ENCODE data around the gene PLCB4.

The PLCB4 gene

GRCh38 chr20:9126527-9126926 lies 57.6 kb downstream of the PLCB4 start:
- Histone ChIP-seq H4K20me1 (ENCODE audit: low read depth, low read length) (no peaks in the 10 kb centered on the region), H3K4me2 (ENCODE audit: low read depth, low read length, poor library complexity, severe bottlenecking) (no peak overlapping the region), H3K9ac (ENCODE audit: low read length) (no peak overlapping the region), H3K9me2 (replicated peaks; ENCODE audit: insufficient read depth, low read length) (no peaks in the 10 kb centered on the region), H3F3A (ENCODE audit: insufficient read depth) (no peaks in the 10 kb centered on the region), H3K79me2 (ENCODE audit: insufficient read depth, low read length) (no peaks in the 10 kb centered on the region), H3K27me3 (ENCODE audit: low read length) (no peaks in the 10 kb centered on the region), H3K36me3 (ENCODE audit: low read length) (no peaks in the 10 kb centered on the region), H2AFZ (ENCODE audit: low read depth, low read length, severe bottlenecking) (no peak overlapping the region), H3K4me3 (ENCODE audit: insufficient read depth, low read length, poor library complexity, severe bottlenecking) (no peak overlapping the region), H3K9me3 (ENCODE audit: insufficient read depth, low read length) (no peaks in the 10 kb centered on the region), H3K27ac (ENCODE audit: low read depth, low read length) (no peak overlapping the region)
- TF ChIP-seq CTCF (IDR thresholded peaks at IDR 0.05; ENCODE audit: insufficient read depth, low read length, poor library complexity, severe bottlenecking) (no peak), EZH2phosphoT487 (conservative IDR thresholded peaks at IDR 0.05; ENCODE audit: low read length) (no peak)

DNA sequence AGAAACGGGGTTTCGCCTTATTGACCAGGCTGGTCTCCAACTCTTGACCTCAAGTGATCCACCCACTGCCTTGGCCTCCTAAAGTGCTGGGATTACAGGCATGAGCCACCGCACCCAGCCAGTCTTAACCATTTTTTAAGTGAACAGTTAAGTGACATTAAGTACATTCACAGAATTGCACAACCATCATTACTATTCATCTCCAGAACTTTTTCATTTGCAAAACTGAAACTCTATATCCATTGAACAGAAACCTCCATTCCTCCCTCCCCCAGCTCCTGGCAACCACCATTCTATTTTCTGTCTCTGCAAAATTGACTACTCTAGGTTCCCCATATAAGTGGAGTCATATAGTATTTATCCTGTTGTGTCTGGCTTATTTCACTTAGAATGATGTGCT lies 59.7 kb downstream of the PLCB4 start:
- TF ChIP-seq CTCF (IDR thresholded peaks at IDR 0.05; ENCODE audit: insufficient read depth, low read length, poor library complexity, severe bottlenecking) (no peak), EZH2phosphoT487 (conservative IDR thresholded peaks at IDR 0.05; ENCODE audit: low read length) (no peak)
- no peaks in the 10 kb centered on the region for H3K9me2 ChIP-seq (replicated peaks; ENCODE audit: insufficient read depth, low read length)
- no peaks in the 10 kb centered on the region for H3K79me2 ChIP-seq (ENCODE audit: insufficient read depth, low read length)
- H3K27ac ChIP-seq (ENCODE audit: low read depth, low read length) = no peak overlapping the region
- no peaks in the 10 kb centered on the region for H3K9me3 ChIP-seq (ENCODE audit: insufficient read depth, low read length)
- H3K27me3 ChIP-seq (ENCODE audit: low read length) = no peaks in the 10 kb centered on the region
- no peak overlapping the region for H3K4me2 ChIP-seq (ENCODE audit: low read depth, low read length, poor library complexity, severe bottlenecking)
- H3F3A ChIP-seq (ENCODE audit: insufficient read depth) = no peaks in the 10 kb centered on the region
- H3K9ac ChIP-seq (ENCODE audit: low read length) = no peak overlapping the region
- H3K36me3 ChIP-seq (ENCODE audit: low read length) = no peaks in the 10 kb centered on the region
- no peak overlapping the region for H2AFZ ChIP-seq (ENCODE audit: low read depth, low read length, severe bottlenecking)
- H3K4me3 ChIP-seq (ENCODE audit: insufficient read depth, low read length, poor library complexity, severe bottlenecking) = no peak overlapping the region
- no peaks in the 10 kb centered on the region for H4K20me1 ChIP-seq (ENCODE audit: low read depth, low read length)

DNA sequence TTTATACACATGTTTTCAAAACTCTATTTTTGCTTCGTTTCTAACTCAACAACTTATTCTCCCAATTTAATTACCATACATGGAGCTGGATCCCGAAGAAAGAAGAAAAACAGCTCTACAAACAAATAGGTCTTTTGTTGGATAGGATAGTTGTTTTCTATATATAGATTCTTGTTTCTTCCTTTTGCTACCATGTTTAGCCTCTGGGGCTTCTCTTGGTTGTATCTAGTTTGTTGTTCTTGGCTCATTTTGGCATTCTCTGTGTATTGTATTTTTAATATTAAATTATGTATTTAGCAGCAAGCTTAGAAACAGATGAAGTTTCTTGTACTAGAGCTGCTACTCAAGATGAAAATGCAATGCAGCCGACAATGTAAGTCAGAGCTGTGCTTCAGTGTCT lies 60.9 kb downstream of the PLCB4 start:
- TF ChIP-seq EZH2phosphoT487 (conservative IDR thresholded peaks at IDR 0.05; ENCODE audit: low read length) (no peak), CTCF (IDR thresholded peaks at IDR 0.05; ENCODE audit: insufficient read depth, low read length, poor library complexity, severe bottlenecking) (no peak)
- Histone ChIP-seq H2AFZ (ENCODE audit: low read depth, low read length, severe bottlenecking) (no peak overlapping the region), H3K27ac (ENCODE audit: low read depth, low read length) (no peak overlapping the region)

More for the DNA sequence above, 60.9 kb downstream of the PLCB4 start:
- Histone ChIP-seq H4K20me1 (ENCODE audit: low read depth, low read length) (no peaks in the 10 kb centered on the region), H3K9me2 (replicated peaks; ENCODE audit: insufficient read depth, low read length) (no peaks in the 10 kb centered on the region), H3K36me3 (ENCODE audit: low read length) (no peaks in the 10 kb centered on the region), H3K9ac (ENCODE audit: low read length) (no peak overlapping the region), H3K4me3 (ENCODE audit: insufficient read depth, low read length, poor library complexity, severe bottlenecking) (no peak overlapping the region), H3K27me3 (ENCODE audit: low read length) (no peaks in the 10 kb centered on the region), H3F3A (ENCODE audit: insufficient read depth) (no peaks in the 10 kb centered on the region), H3K4me2 (ENCODE audit: low read depth, low read length, poor library complexity, severe bottlenecking) (no peak overlapping the region), H3K9me3 (ENCODE audit: insufficient read depth, low read length) (no peaks in the 10 kb centered on the region), H3K79me2 (ENCODE audit: insufficient read depth, low read length) (no peaks in the 10 kb centered on the region)

All from SU-DHL-6 (cell line).